WTC11 (cell line): ENCODE data around the gene ETV5. TPM values are rescaled to one million over a fixed set of nuclear protein-coding genes. Genes with fewer than 3 reads are reported as not detected.

ENCODE experiments used
- ATAC-seq: fragments of 200-7000 bp; cut with Tn5 transposase; 2 replicates; pipeline ENCODE4 v1.10.0; 2021; ENCODE audit warnings: mild to moderate bottlenecking, moderate library complexity
- CTCF ChIA-PET: fragments of 300-600 bp; sonication (Branson Sonifier 250); formaldehyde crosslinking; loops from one replicate; lab custom pipeline; 2021; ENCODE audit warnings: antibody characterized with exemption; lab: Charles Lee
- POLR2A ChIA-PET: fragments of 350-600 bp; sonication (Branson Sonifier 250); formaldehyde crosslinking; loops from one replicate; lab custom pipeline; 2021; ENCODE audit warnings: antibody characterized with exemption; lab: Charles Lee
- DNase-seq: peaks from one replicate; pipeline ENCODE4 v3.0.0; 2021; ENCODE audit warnings: low spot score
- H3K27ac Mint-ChIP-seq: 2 replicates; pipeline ENCODE4 v1.8.0; 2021; ENCODE audit warnings: mixed read lengths
- H3K27me3 Mint-ChIP-seq: 2 replicates; pipeline ENCODE4 v1.8.0; 2021; ENCODE audit warnings: low read depth, mild to moderate bottlenecking, moderate library complexity, mixed read lengths
- H3K36me3 Mint-ChIP-seq: 2 replicates; pipeline ENCODE4 v1.8.0; 2021; ENCODE audit warnings: mixed read lengths
- H3K4me1 Mint-ChIP-seq: 2 replicates; pipeline ENCODE4 v1.8.0; 2022; ENCODE audit warnings: mixed read lengths
- H3K4me3 Mint-ChIP-seq: 2 replicates; pipeline ENCODE4 v1.8.0; 2021; ENCODE audit warnings: mild to moderate bottlenecking, moderate library complexity, mixed read lengths
- H3K9me3 Mint-ChIP-seq: 2 replicates; pipeline ENCODE4 v1.8.0; 2021; ENCODE audit warnings: mixed read lengths
- ARID4B ChIP-seq: sonication (generic); formaldehyde crosslinking; IDR thresholded peaks from 2 replicates; pipeline ENCODE4 v1.8.0; 2023; ENCODE audit warnings: missing genetic modification reagents, mild to moderate bottlenecking, borderline replicate concordance
- CREB1 ChIP-seq: sonication (generic); formaldehyde crosslinking; IDR thresholded peaks from 2 replicates; pipeline ENCODE4 v1.8.0; 2023; ENCODE audit warnings: mild to moderate bottlenecking, missing genetic modification reagents
- ELF4 ChIP-seq: sonication (generic); formaldehyde crosslinking; IDR thresholded peaks from 2 replicates; pipeline ENCODE4 v1.8.1; 2022; ENCODE audit warnings: low read depth, mild to moderate bottlenecking, moderate library complexity, missing genetic modification reagents
- EMX1 ChIP-seq: fragments of 250-450 bp; sonication (Bioruptor Pico); IDR thresholded peaks from 2 replicates; pipeline ENCODE4 v1.8.0; 2021; ENCODE audit warnings: mild to moderate bottlenecking
- ETV6 ChIP-seq: sonication (generic); formaldehyde crosslinking; IDR thresholded peaks from 2 replicates; pipeline ENCODE4 v1.8.1; 2022; ENCODE audit warnings: mild to moderate bottlenecking, missing genetic modification reagents
- GABPB1 ChIP-seq: sonication (generic); formaldehyde crosslinking; IDR thresholded peaks from 2 replicates; pipeline ENCODE4 v1.8.1; 2023; ENCODE audit warnings: mild to moderate bottlenecking, missing genetic modification reagents
- GRHL2 ChIP-seq: fragments of 250-450 bp; sonication (Bioruptor Pico); IDR thresholded peaks from 2 replicates; pipeline ENCODE4 v1.8.0; 2022; ENCODE audit warnings: mild to moderate bottlenecking, moderate library complexity; ENCODE audit not compliant: insufficient replicate concordance, severe bottlenecking
- HMGA2 ChIP-seq: fragments of 250-450 bp; sonication (Bioruptor Pico); IDR thresholded peaks from 2 replicates; pipeline ENCODE4 v1.4.0; 2021; ENCODE audit warnings: mild to moderate bottlenecking, moderate library complexity
- NFE2L1 ChIP-seq: sonication (generic); formaldehyde crosslinking; IDR thresholded peaks from 2 replicates; pipeline ENCODE4 v1.8.1; 2023; ENCODE audit warnings: missing genetic modification reagents
- NFYB ChIP-seq: sonication (generic); formaldehyde crosslinking; conservative IDR thresholded peaks from 2 replicates; pipeline ENCODE4 v1.8.0; 2022; ENCODE audit warnings: low read depth, missing genetic modification reagents
- NR1H2 ChIP-seq: sonication (generic); formaldehyde crosslinking; IDR thresholded peaks from 2 replicates; pipeline ENCODE4 v1.9.0; 2021; ENCODE audit warnings: mild to moderate bottlenecking, moderate library complexity, missing genetic modification reagents
- OVOL2 ChIP-seq: fragments of 250-450 bp; sonication (Bioruptor Pico); IDR thresholded peaks from 2 replicates; pipeline ENCODE4 v1.9.0; 2021; ENCODE audit warnings: mild to moderate bottlenecking, borderline replicate concordance
- RELA ChIP-seq: sonication (generic); formaldehyde crosslinking; IDR thresholded peaks from 2 replicates; pipeline ENCODE4 v1.8.1; 2022; ENCODE audit warnings: missing genetic modification reagents, mild to moderate bottlenecking, borderline replicate concordance
- SMAD3 ChIP-seq: sonication (generic); formaldehyde crosslinking; IDR thresholded peaks from 2 replicates; pipeline ENCODE4 v1.8.0; 2022; ENCODE audit warnings: missing genetic modification reagents, mild to moderate bottlenecking, borderline replicate concordance
- SMAD4 ChIP-seq: sonication (generic); formaldehyde crosslinking; IDR thresholded peaks from 2 replicates; pipeline ENCODE4 v1.8.0; 2022; ENCODE audit warnings: mild to moderate bottlenecking, missing genetic modification reagents
- TEAD4 ChIP-seq: sonication (generic); formaldehyde crosslinking; IDR thresholded peaks from 2 replicates; pipeline ENCODE4 v1.8.0; 2022; ENCODE audit warnings: mild to moderate bottlenecking, missing genetic modification reagents
- ZNF121 ChIP-seq: sonication (generic); formaldehyde crosslinking; IDR thresholded peaks from 2 replicates; pipeline ENCODE4 v1.8.0; 2023; ENCODE audit warnings: missing genetic modification reagents
- ZNF138 ChIP-seq: sonication (generic); formaldehyde crosslinking; conservative IDR thresholded peaks from 2 replicates; pipeline ENCODE4 v1.8.1; 2022; ENCODE audit warnings: mild to moderate bottlenecking, moderate library complexity, missing genetic modification reagents
- ZNF232 ChIP-seq: sonication (generic); formaldehyde crosslinking; IDR thresholded peaks from 2 replicates; pipeline ENCODE4 v1.8.0; 2022; ENCODE audit warnings: mild to moderate bottlenecking, missing genetic modification reagents
- ZNF263 ChIP-seq: sonication (generic); formaldehyde crosslinking; IDR thresholded peaks from 2 replicates; pipeline ENCODE4 v1.8.1; 2022; ENCODE audit warnings: low read depth, mild to moderate bottlenecking, moderate library complexity, missing genetic modification reagents
- ZNF396 ChIP-seq: fragments of 250-450 bp; sonication (Bioruptor Pico); IDR thresholded peaks from 2 replicates; pipeline ENCODE4 v1.8.0; 2021; ENCODE audit warnings: mild to moderate bottlenecking, moderate library complexity, borderline replicate concordance
- ZNF423 ChIP-seq: fragments of 250-450 bp; sonication (Bioruptor Pico); IDR thresholded peaks from 2 replicates; pipeline ENCODE4 v2.1.2; 2022; ENCODE audit warnings: mild to moderate bottlenecking, moderate library complexity
- total RNA-seq: library from RNA; stranded (reverse); gene quantifications from 3 replicates; pipeline ENCODE4 v1.2.3, GENCODE V29; 2021
- TF ChIP-seq, protein P1 (sequence below): fragments of 250-450 bp; sonication (Bioruptor Pico); IDR thresholded peaks from 2 replicates; pipeline ENCODE4 v2.1.2; 2022; ENCODE audit warnings: mild to moderate bottlenecking, moderate library complexity
- TF ChIP-seq, protein P2 (sequence below): sonication (generic); formaldehyde crosslinking; IDR thresholded peaks from 2 replicates; pipeline ENCODE4 v1.8.0; 2022; ENCODE audit warnings: mild to moderate bottlenecking, missing genetic modification reagents
- TF ChIP-seq, protein P3 (sequence below): sonication (generic); formaldehyde crosslinking; IDR thresholded peaks from 2 replicates; pipeline ENCODE4 v1.8.0; 2022; ENCODE audit warnings: mild to moderate bottlenecking, missing genetic modification reagents
- TF ChIP-seq, protein P4 (sequence below): fragments of 250-450 bp; sonication (Bioruptor Pico); IDR thresholded peaks from 2 replicates; pipeline ENCODE4 v1.9.0; 2021; ENCODE audit warnings: moderate library complexity, mild to moderate bottlenecking, inconsistent platforms, borderline replicate concordance
- TF ChIP-seq, protein P5 (sequence below): fragments of 200-600 bp; IDR thresholded peaks from 2 replicates; pipeline ENCODE4 v1.8.0; 2022; ENCODE audit warnings: antibody characterized with exemption

ETV5 gene
- total RNA-seq, 1 experiment from 2014 or later = 71.3 TPM

DNA sequence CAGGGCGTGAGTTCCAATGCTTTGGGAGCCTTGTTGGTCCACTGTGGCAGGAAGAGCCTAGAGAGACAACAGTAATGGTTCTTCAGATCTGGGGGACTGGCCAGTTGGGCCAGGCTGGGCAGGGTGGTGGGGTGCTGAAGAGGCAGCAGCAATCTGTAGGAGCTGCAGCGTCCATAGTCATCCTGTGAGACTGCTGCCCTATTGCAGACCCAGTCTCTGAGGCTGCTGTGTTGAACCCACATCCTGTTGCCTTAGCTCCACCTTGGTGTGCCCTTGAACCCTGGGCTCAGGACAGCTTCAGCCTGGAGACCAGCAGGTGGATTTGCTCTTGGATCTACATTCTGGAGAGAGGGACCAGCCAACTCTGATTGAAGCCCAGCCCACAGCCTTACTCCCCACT, 23.6 kb upstream of the ETV5 start:
- POLR2A ChIA-PET = no interaction called here

DNA sequence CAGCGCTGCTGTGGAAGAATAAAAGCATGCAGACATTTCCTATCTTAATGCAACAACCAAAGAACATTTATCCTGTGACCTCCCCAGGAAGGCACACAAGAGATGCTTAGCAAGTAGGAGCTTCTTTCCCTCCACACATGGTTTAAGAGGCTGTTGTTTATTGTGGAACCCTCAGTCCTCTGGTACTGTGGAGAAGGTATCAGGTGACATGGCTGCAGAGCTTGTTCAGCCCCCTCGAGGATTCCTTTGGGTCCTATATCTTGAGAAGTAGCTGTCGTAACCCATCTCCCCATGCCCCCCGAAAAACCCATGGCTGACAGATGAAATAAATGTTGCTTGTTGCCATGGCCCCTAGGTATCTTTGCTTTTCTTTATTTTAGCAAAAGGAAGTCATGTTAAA, 20.3 kb upstream of the ETV5 start:
- Mint-ChIP-seq H3K4me3 (no peak overlapping the region), H3K4me1 (peaks cover 46% of the 10 kb centered on the region), H3K27me3 (peaks cover 27% of the 10 kb centered on the region), H3K27ac (no peak overlapping the region), H3K36me3 (no peaks in the 10 kb centered on the region), H3K9me3 (no peaks in the 10 kb centered on the region)
- POLR2A ChIA-PET = interaction anchor here (0.7 kb wide), 1 partner anchor 416 kb away, joined by 7 read pairs; no protein-coding TSS in a partner anchor
- DNase-seq = no peak
- ATAC-seq = peak; percentile 23
- CTCF ChIA-PET = interaction anchor here (1.0 kb wide), 1 partner anchor 126 kb away, joined by 3 read pairs; no protein-coding TSS in a partner anchor
- TF ChIP-seq ZNF396 (CRISPR knock-in tag) = no peak
- no peak for TF ChIP-seq ZNF232 (CRISPR knock-in tag)
- TF ChIP-seq RELA = no peak
- no peak for TF ChIP-seq ETV6 (CRISPR knock-in tag)
- TF ChIP-seq ARID4B (CRISPR knock-in tag) = no peak
- TF ChIP-seq, protein P1, sequence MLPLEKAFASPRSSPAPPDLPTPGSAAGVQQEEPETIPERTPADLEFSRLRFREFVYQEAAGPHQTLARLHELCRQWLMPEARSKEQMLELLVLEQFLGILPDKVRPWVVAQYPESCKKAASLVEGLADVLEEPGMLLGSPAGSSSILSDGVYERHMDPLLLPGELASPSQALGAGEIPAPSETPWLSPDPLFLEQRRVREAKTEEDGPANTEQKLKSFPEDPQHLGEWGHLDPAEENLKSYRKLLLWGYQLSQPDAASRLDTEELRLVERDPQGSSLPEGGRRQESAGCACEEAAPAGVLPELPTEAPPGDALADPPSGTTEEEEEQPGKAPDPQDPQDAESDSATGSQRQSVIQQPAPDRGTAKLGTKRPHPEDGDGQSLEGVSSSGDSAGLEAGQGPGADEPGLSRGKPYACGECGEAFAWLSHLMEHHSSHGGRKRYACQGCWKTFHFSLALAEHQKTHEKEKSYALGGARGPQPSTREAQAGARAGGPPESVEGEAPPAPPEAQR (CRISPR knock-in tag) = no peak
- no peak for TF ChIP-seq GABPB1 (CRISPR knock-in tag)
- TF ChIP-seq ELF4 = no peak
- TF ChIP-seq SMAD3 (CRISPR knock-in tag) = no peak
- TF ChIP-seq, protein P2, sequence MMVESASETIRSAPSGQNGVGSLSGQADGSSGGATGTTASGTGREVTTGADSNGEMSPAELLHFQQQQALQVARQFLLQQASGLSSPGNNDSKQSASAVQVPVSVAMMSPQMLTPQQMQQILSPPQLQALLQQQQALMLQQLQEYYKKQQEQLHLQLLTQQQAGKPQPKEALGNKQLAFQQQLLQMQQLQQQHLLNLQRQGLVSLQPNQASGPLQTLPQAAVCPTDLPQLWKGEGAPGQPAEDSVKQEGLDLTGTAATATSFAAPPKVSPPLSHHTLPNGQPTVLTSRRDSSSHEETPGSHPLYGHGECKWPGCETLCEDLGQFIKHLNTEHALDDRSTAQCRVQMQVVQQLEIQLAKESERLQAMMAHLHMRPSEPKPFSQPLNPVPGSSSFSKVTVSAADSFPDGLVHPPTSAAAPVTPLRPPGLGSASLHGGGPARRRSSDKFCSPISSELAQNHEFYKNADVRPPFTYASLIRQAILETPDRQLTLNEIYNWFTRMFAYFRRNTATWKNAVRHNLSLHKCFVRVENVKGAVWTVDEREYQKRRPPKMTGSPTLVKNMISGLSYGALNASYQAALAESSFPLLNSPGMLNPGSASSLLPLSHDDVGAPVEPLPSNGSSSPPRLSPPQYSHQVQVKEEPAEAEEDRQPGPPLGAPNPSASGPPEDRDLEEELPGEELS (CRISPR knock-in tag) = no peak
- TF ChIP-seq ZNF121 = no peak
- TF ChIP-seq NFE2L1 (CRISPR knock-in tag) = no peak
- no peak for TF ChIP-seq OVOL2 (CRISPR knock-in tag)
- no peak for TF ChIP-seq HMGA2 (CRISPR knock-in tag)
- no peak for TF ChIP-seq ZNF263 (CRISPR knock-in tag)
- TF ChIP-seq GRHL2 (CRISPR knock-in tag) = no peak
- TF ChIP-seq EMX1 (CRISPR knock-in tag) = no peak

More for the DNA sequence above, 23.6 kb upstream of the ETV5 start:
- Mint-ChIP-seq H3K27me3 (peaks cover 25% of the 10 kb centered on the region), H3K4me1 (peaks cover 32% of the 10 kb centered on the region), H3K27ac (no peak overlapping the region), H3K36me3 (no peaks in the 10 kb centered on the region), H3K4me3 (no peak overlapping the region), H3K9me3 (no peaks in the 10 kb centered on the region)
- no peak for DNase-seq
- CTCF ChIA-PET = no interaction called here
- ATAC-seq = no peak
- TF ChIP-seq GABPB1 (CRISPR knock-in tag) = no peak
- TF ChIP-seq NFE2L1 (CRISPR knock-in tag) = no peak
- TF ChIP-seq SMAD4 = no peak
- no peak for TF ChIP-seq NFYB
- no peak for TF ChIP-seq CREB1
- TF ChIP-seq, protein P3, sequence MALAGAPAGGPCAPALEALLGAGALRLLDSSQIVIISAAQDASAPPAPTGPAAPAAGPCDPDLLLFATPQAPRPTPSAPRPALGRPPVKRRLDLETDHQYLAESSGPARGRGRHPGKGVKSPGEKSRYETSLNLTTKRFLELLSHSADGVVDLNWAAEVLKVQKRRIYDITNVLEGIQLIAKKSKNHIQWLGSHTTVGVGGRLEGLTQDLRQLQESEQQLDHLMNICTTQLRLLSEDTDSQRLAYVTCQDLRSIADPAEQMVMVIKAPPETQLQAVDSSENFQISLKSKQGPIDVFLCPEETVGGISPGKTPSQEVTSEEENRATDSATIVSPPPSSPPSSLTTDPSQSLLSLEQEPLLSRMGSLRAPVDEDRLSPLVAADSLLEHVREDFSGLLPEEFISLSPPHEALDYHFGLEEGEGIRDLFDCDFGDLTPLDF = no peak
- no peak for TF ChIP-seq TEAD4 (CRISPR knock-in tag)
- TF ChIP-seq ZNF423 (CRISPR knock-in tag) = no peak
- TF ChIP-seq, protein P4, sequence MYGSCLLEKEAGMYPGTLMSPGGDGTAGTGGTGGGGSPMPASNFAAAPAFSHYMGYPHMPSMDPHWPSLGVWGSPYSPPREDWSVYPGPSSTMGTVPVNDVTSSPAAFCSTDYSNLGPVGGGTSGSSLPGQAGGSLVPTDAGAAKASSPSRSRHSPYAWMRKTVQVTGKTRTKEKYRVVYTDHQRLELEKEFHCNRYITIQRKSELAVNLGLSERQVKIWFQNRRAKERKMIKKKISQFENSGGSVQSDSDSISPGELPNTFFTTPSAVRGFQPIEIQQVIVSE (CRISPR knock-in tag) = no peak
- TF ChIP-seq, protein P5, sequence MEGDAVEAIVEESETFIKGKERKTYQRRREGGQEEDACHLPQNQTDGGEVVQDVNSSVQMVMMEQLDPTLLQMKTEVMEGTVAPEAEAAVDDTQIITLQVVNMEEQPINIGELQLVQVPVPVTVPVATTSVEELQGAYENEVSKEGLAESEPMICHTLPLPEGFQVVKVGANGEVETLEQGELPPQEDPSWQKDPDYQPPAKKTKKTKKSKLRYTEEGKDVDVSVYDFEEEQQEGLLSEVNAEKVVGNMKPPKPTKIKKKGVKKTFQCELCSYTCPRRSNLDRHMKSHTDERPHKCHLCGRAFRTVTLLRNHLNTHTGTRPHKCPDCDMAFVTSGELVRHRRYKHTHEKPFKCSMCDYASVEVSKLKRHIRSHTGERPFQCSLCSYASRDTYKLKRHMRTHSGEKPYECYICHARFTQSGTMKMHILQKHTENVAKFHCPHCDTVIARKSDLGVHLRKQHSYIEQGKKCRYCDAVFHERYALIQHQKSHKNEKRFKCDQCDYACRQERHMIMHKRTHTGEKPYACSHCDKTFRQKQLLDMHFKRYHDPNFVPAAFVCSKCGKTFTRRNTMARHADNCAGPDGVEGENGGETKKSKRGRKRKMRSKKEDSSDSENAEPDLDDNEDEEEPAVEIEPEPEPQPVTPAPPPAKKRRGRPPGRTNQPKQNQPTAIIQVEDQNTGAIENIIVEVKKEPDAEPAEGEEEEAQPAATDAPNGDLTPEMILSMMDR = no peak
- TF ChIP-seq ZNF138 (CRISPR knock-in tag) = no peak
- no peak for TF ChIP-seq ELF4
- no peak for TF ChIP-seq NR1H2
- TF ChIP-seq OVOL2 (CRISPR knock-in tag) = no peak
